G401 (cell line): ENCODE measurements around the gene AKAP13. TPM values are rescaled to one million over a fixed set of nuclear protein-coding genes. Genes with fewer than 3 reads are reported as not detected.

Source experiments
- DNase-seq: peaks from one replicate; pipeline ENCODE4 v3.0.0-alpha.2; 2015; ENCODE audit warnings: low spot score
- in situ Hi-C: cut with HindIII; loops from 2 replicates; pipeline ENCODE4 v1.10.0; 2016; ENCODE audit warnings: low sequenced_read_pairs, mixed read lengths
- total RNA-seq: library from RNA; depleted of rRNA; stranded (reverse); fragments of >200 nt; shearing (Covaris generic); gene quantifications from 2 replicates; pipeline ENCODE4 v1.2.3, GENCODE V29; 2014

The AKAP13 gene
- total RNA-seq, 1 experiment from 2014 or later: 39.2 TPM

DNA sequence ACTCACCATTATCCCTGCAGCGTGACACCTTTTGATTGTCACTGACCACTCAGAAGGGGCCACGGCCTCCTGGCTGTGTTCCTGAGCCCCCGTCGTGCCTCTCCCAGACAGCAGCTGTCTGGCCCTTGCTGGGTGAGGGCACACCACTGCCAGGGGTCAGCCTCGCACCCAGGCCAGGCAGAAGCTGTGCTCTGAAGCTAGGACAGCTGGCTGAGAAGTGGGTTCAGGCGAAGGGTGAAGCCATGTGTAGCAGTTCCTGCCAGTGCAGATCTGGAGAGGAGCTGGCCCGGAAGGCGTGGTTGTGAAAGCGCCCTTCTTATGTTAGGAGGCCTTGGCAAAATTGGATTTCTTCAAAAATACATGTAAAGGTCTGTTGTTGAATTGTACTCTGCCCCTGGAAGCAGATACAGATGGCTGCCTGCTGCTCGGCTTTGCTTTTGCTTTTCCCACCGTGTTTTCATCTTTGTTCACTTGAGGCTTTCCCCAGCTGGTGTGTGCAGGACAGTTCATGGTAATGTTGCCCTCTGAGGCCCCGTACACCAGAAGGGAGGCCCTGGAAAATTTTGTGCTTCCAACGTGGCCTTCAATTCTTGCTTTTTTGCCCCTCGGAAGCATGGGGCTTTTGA is 365.2 kb downstream of the AKAP13 start:
- in situ Hi-C loops: no loop called here
- DNase-seq: no peak

DNA sequence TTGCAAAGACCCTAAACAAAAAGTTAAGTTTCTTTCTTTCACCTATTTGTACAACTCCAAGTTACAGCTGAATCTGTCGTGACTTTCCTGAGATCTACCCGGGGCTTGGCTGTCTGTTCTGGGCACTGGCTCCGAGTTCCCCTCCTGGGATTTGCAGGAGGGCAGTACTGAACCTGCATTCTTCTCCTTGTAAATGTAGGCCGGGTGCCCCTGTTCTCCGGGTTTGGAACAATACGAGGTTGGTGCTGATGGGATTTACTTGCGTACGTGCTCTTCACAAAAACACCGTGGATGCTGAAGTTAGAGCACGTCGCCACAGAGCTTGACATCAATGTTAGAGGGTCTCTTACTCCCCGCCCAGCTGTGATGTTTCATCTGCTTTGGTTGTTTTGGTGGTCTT is 366.2 kb downstream of the AKAP13 start:
- in situ Hi-C loops: no loop called here
- DNase-seq: no peak

DNA sequence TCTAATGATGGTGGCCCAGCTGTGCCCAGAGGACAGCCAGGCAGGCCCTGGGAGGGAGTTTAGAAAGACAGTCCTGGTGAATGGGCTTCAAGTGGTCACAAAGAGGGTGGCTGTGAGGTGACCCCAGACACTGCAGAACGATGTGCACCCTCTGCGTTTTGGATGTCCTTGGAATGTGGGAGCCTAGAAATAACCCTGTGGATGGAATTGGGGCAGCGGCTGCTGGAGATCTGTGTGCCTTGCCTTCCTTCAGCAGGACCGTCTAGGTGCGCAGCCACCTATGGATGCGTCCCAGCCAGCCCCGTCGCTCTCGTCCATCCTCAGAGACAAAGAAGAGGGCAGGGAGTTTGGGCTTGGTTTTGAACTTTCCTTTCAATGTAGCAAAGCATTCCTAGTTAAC is 367.8 kb downstream of the AKAP13 start:
- in situ Hi-C loops: no loop called here
- DNase-seq: no peak

DNA sequence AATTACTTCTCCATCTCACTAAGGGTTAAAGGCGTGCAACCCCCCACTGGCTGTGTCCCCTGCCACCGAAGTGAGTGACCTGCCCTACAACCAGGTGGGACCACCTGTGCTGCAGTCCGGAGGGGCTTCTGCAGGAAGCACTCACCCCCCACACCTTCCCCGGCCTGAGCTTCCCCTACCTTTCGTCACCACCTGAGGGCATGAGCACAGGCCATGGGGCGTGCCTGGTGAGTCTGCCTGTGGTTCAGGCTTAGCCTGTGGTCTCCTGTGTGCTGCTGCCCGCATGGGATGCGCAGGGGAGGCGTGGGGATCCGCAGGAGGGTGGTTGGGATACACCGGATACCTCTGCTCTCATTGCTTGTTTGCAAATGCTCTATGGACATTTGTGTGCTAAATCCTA is 368.3 kb downstream of the AKAP13 start:
- in situ Hi-C loops: no loop called here
- DNase-seq: no peak

DNA sequence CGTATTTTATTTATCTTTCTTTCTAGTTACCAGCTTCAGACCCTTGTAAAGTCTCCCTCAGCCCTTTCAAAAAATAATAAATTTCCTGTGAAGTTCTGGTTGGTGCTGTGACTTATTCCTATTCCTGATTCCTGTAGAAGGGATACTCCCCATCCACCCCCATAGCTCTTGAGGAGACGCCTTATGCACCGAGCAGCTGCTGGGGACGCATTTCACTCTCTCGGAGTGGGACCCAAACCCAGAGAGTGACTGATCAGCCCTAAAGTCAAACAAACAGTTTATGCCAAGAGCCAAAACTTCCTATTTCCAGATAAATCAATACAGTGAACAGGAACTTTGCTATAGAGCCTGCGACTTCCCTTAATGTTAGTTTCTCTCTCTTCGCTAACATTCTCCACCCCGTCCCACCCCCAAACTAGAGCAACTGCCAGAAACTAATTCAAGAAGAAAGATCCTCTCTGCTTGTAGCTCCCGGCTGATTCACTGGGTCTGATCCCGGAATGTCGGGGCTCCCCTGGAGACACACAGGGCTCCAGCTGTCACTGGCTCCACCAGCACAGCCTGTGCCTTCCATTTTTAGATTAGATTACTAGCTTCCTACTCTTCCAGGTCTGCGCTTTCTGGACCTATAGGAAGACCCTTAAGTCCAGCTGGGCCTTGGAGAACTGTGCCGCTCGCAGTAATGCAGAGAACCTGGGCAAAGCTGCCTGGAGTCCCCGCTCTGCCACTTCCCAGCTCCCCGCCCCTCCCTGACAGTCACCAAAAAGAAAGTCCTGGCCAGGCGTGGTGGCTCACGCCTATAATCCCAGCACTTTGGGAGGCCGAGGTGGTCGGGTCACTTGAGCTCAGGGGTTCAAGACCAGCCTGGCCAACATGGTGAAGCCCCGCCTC is 369.1 kb downstream of the AKAP13 start:
- peak; percentile 55 for DNase-seq
- in situ Hi-C loops: no loop called here

DNA sequence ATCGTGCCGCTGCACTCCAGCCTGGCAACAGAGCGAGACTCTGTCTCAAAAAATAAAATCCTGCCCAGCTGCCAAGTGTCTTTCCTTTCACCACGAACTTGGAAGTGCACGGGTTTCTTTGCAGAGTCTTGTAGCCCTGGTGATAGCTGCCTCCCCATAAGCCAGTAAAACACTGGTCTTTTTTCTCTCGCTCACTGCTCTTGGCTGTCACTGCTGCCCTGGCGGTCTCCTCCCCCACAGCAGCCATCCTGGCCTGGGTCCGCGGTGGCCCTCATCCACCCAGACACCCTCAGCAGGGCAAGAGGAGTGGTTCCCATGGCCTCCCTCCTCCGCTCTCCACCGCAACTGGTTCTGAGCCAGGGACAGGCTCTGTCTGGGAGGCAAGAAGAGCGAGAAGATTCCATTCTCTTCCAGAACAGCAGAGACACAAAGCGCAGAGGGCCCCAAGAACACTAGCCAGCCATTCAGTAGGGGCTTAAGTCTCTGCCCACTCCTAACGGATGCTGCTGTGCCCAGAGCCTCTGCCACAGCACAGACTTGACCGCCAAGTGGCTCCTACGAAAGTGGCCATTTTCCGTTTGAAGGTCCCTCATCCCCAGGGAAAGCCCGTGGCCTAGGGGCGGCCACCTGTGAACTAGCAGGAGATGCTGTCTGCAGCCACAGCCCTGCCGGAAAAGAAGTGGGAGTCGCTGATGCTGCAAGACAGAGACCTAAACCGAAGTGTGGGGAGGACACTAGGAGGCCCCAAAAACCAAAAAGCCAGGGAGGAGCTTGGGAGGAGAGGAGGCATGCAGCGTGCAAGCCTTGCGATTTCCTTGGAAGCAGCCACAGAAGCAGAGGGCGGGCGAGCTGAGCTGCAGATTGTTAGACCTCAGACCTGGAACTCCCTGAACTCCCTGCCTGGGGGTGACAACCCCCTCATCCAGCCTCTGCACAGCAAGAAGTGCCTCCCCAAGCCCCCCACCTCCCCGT is 370.2 kb downstream of the AKAP13 start:
- DNase-seq: peak; percentile 45
- in situ Hi-C loops: no loop called here

DNA sequence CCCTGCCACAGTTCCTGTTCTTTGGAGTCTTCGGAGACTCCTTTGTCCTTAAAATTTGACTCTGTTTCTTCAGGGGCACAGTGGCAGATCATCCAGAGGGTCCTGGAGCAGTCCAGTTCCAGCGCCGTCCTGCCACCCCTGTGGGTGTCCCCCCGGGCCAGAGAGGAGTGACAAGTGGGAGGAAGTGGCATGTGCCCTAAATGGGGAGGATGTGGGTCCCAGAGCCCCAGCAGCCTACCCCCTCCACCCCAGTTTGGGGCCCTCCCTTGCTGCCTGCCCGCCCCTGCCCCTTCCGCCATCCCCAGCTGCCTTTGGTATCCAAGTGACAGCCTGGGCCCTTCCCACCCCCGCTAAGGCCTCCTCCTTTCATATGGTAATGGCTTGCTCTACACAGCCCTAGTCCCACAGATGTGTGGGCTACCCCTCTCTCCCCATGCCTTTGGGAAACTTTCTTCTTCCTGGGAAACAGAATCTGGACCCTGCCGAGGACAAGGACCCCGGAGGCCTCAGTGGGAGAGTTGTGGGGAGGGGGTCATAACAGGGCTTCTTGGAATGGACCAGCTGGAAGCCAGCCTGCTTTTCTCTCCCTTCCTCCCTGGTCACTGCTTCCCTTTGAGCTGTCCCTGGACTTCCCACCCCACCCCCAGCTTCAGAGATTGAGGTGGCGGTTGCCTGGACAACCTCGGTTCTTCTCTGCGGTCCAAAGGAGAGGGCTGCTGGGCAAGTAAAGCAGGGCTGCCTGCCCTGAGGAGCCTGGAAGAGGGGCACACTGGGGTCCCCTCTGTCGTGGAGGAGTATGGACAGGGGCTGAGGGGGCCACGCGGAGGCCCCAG is 371.1 kb downstream of the AKAP13 start:
- in situ Hi-C loops: no loop called here
- peak; percentile 26 for DNase-seq

DNA sequence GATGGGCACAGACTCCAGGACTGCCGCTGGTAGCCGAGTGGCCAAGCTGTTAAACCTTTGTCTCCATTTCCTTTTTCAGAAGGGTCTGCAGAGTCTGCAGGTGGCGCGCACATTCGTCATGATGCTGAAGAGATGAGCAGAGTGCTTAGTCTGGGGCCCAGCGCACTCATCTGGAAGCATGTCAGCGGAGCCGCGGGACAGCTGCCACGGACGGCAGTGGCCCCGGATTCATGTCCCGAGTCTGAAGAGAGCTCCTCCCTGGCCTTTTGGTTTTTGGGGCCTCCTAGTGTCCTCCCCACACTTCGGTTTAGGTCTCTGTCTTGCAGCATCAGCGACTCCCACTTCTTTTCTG is 371.7 kb downstream of the AKAP13 start:
- no peak for DNase-seq

DNA sequence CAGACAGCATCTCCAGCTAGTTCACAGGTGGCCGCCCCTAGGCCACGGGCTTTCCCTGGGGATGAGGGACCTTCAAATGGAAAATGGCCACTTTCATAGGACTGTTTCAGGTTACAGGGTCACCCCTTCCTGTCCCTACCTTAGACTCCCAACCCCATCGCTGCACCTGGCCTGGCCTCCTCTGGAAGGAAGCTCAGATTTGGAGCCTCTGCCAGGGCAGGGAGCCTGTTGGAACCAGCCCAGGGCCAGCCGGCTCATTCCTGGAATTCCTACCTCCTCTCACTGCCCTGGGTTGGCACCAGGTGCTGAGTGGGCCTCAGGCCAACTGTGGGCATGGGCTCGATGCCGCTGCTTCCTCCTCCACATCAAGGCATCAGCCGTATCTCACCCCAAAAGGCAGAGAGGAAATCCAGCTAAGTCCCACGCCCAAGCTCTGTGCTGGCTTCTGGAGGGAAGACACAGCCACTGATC is 372.1 kb downstream of the AKAP13 start:
- in situ Hi-C loops: no loop called here
- DNase-seq: peak; percentile 59

More for the DNA sequence above, 371.7 kb downstream of the AKAP13 start:
- in situ Hi-C loops: no loop called here

DNA sequence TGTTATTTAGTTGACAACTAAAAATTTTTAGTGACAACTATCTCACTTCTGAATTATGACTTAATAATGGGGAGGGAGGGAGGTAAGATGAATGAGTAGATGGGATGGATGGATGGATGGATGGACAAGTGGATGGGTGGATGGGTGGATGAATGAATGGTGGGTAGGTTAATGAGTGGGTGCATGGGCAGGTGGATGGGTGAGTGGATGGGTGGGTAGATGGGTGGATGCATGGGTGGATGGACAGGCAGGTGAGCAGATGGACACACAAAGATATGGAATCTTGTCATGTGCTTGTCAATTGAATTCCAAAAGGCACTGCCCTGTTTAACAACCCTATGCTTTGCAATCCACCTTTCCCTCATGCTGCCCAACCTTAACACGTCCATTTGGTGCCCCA is 372.9 kb downstream of the AKAP13 start:
- no peak for DNase-seq
- in situ Hi-C loops: no loop called here

DNA sequence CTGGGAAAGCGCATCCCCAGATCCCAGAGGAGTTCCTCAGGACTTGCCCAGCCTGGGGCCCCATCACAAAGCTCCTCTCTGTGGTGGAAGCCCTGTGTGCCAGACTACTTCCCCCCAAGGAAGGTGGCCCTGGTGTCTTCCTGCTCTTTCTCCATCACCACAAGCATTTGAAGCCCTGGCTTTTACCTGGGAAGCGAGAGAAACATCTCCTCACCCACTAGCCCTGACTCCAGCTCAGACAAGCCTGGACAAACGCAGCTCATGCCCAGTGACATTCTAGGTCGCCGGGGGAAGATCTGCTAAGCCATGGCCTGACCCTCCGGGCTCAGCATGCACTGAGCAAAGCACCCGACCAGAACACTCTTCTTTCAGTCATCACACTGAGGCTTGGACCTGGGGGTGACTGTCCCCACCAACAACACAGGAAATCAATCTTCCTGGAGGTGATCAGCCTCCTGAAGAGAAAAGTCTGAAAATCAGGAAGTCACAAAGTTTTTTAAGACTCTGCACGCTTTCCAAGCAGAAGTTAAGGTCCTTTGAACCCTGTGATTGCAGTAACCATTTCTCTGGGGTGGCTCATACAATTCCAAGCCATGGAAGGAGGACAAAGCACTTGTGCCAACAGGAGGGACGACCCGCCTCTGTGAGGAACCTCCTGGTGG is 373.5 kb downstream of the AKAP13 start:
- in situ Hi-C loops: no loop called here
- no peak for DNase-seq

DNA sequence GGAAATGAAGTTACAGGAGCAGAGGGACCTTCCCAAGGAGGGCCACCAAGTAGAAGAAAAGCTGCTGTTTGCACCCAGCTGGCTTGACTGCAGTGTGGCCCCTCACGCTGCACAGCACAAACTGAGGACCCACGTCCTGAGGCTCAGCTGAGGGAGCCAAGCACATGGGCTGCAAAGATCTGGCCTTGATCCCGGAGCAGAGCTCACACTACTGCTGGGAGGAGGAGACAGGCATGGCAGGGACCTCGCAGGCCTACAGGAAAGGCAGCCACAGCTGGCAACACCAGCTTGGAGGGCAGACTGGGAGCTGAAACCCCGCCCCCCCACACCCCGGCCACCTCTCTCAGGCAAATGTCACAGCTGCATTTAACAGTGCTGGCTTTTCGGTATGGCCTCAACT is 374.6 kb downstream of the AKAP13 start:
- DNase-seq: no peak
- in situ Hi-C loops: no loop called here

DNA sequence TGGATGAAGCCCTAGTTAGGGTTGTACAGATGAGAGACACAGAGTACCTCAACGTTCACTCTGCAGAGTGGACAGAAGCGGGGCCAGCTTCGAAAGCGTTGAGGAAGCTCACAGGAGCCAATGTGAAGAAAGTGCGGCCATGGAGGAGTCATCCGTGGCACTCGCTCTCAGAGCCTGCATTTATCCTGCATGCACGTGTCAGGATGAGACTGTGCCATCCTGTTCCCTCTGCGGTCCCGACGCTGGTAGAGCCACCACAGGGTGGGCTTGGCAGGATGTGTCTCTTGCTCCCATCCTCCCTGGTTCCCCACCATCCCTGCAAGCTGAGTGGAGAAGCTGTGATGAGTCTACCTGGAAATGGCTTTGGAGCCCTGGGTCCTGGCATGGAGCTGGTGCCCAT is 375.1 kb downstream of the AKAP13 start:
- in situ Hi-C loops: no loop called here
- no peak for DNase-seq

DNA sequence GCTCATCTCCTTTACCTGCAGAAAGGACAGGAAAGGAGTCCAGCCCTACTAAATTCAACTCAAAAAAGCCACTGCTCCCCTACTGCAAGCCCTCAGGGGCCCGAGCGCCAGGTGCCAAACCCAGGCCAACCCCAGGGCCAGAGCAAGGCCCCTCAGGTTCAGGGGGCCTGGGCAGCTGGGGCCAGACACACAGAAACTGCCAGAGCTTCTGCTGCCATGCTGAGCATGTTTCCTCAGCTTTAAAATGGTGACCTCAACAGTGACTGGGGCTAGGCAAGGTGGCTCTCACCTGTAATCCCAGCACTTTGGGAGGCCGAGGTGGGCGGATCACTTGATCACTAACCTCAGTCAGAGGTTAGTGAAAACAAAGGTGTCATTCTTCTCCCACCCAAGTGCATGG is 375.5 kb downstream of the AKAP13 start:
- DNase-seq: no peak
- in situ Hi-C loops: no loop called here

DNA sequence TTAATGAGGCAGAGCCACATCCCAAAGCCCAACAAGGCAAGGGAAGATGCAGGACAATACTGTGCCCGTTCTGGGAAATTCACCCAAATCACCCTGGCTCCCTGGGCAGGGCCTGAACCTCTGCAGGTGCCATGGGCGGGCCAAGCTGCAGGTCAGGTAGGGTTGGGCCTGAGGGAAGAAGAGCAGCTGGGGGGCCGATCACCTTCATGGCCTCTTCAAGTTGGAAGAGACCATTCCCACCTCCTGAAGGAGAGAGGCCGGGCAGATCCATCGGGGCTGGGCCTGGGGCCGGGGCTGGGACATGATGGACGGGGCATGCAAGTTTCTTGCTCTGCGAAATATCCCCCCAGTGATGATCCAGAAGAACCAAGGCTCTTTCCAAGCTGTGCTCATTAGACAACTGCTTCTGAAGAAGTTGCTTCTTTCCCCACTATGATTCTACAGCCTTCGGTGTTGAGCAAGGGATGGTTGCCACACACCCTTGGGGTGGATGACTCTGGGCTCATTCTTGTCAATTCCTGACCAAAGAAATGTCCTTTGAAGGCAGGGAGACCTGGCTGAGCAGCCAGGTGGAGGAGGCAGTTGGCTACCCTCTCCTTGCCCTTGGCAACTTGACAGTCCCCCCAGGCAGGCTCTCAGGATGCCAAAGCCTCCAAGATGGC is 376.1 kb downstream of the AKAP13 start:
- in situ Hi-C loops: no loop called here
- peak; percentile 68 for DNase-seq

DNA sequence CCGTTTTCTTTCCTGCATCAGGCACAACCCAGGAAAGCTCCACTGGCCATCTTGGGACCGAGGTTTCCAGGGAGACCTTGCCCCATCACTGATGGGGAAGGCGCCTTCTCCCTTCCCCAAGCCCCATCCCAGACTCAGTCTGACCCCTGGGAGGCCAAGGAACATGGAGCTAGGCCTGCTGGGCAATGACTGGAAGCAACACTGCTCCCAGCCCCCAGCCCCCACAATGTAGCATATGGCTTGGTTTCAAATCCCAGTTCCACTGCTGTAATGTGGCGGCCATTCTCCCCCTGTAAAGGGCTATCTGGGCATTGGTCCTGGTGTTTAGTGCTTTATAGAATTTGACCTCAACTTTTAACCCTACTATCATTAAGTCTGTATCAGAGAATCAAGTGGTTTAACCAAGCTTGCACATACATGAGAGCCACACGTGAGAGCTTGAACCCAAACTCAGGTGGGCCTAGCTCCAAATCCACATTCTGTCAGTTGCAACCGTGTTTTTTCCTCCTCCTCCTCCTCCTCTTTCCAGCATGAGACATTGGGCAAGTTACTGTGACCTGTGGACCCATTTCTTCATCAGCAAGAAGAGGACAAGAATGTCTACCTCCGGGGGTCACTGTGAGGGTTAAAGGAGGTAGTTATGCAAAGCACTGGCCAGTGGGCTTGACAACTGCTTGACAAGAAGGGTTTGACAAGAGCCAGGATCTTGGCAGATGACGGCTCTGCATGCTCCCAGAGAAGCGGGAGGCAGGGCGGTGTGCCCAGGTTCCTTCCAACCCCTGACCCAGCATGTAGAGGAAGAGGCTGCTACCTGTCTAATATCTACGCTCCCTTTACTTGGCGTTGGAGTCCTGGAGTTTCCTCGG is 376.9 kb downstream of the AKAP13 start:
- in situ Hi-C loops: no loop called here
- DNase-seq: peak; percentile 34
